Measurements from ENCODE around the gene FAM228B.

DNA sequence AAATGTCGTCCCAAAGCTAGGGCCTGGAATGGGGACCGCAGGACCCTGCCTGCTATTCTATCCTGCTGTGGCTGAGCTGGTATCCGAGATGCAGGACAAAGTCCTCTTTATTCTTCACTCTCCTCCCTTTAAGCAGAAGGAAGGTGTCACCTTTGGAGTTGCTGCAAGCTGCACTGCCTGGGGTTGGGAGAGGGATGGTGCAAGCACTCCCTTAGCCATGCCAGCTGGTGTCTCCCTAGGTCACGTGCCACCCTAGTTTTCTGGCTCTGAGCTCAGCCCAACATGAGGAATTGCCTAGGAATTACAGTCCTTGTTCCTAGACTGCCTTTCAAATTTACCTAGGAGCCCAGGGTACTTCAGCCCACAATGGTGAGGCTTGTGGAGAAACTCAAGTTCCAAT is 30.2 kb downstream of the FAM228B start:
- TF ChIP-seq, protein P1, sequence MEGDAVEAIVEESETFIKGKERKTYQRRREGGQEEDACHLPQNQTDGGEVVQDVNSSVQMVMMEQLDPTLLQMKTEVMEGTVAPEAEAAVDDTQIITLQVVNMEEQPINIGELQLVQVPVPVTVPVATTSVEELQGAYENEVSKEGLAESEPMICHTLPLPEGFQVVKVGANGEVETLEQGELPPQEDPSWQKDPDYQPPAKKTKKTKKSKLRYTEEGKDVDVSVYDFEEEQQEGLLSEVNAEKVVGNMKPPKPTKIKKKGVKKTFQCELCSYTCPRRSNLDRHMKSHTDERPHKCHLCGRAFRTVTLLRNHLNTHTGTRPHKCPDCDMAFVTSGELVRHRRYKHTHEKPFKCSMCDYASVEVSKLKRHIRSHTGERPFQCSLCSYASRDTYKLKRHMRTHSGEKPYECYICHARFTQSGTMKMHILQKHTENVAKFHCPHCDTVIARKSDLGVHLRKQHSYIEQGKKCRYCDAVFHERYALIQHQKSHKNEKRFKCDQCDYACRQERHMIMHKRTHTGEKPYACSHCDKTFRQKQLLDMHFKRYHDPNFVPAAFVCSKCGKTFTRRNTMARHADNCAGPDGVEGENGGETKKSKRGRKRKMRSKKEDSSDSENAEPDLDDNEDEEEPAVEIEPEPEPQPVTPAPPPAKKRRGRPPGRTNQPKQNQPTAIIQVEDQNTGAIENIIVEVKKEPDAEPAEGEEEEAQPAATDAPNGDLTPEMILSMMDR (IDR thresholded peaks at IDR 0.05 in 4 of 5, conservative IDR thresholded peaks at IDR 0.05 in 1 of 5): no peak
- no peak for TF ChIP-seq POLR2A (IDR thresholded peaks at IDR 0.05)

Data from gastrocnemius medialis (tissue), 4 donors.